Adipocyte (in vitro differentiated cells): ENCODE data around the gene CASP6.

Experiments used
- DNase-seq: peaks from one replicate; pipeline ENCODE4 v3.0.0-alpha.2; 2015; ENCODE audit warnings: low read depth
- H3K27me3 ChIP-seq: replicated peaks from 2 replicates; pipeline ENCODE4 v1.7.0; 2013; ENCODE audit warnings: mild to moderate bottlenecking, low read length, moderate library complexity; ENCODE audit not compliant: control insufficient read depth, insufficient read depth
- H3K36me3 ChIP-seq: 2 replicates; pipeline ENCODE4 v1.7.0; 2013; ENCODE audit warnings: low read length, mild to moderate bottlenecking, moderate library complexity; ENCODE audit not compliant: control insufficient read depth, insufficient read depth, severe bottlenecking
- H3K4me1 ChIP-seq: 2 replicates; pipeline ENCODE4 v1.7.0; 2013; ENCODE audit warnings: mild to moderate bottlenecking, low read length, moderate library complexity; ENCODE audit not compliant: control insufficient read depth, insufficient read depth
- H3K4me3 ChIP-seq: 2 replicates; pipeline ENCODE4 v1.7.0; 2013; ENCODE audit warnings: mild to moderate bottlenecking, low read length, moderate library complexity
- H3K9ac ChIP-seq: 2 replicates; pipeline ENCODE4 v1.7.0; 2013; ENCODE audit warnings: mild to moderate bottlenecking, low read length, moderate library complexity
- H3K9me3 ChIP-seq: 2 replicates; pipeline ENCODE4 v1.7.0; 2013; ENCODE audit warnings: mild to moderate bottlenecking, low read length, moderate library complexity; ENCODE audit not compliant: control insufficient read depth

CASP6 gene

GRCh38 chr4:109718759-109719158, 15.5 kb upstream of the CASP6 start:
- H3K4me3 ChIP-seq: no peak overlapping the region
- H3K9me3 ChIP-seq: no peaks in the 10 kb centered on the region
- H3K9ac ChIP-seq: no peak overlapping the region
- peaks cover 5% of the 10 kb centered on the region for H3K4me1 ChIP-seq
- DNase-seq: no peak
- H3K27me3 ChIP-seq: no peaks in the 10 kb centered on the region
- H3K36me3 ChIP-seq: peaks cover 18% of the 10 kb centered on the region

GRCh38 chr4:109713500-109713899, 10.3 kb upstream of the CASP6 start:
- H3K4me3 ChIP-seq: no peak overlapping the region
- no peak for DNase-seq
- peaks cover 34% of the 10 kb centered on the region for H3K36me3 ChIP-seq
- H3K27me3 ChIP-seq: no peaks in the 10 kb centered on the region
- no peaks in the 10 kb centered on the region for H3K9me3 ChIP-seq
- no peak overlapping the region for H3K9ac ChIP-seq
- peaks cover 5% of the 10 kb centered on the region for H3K4me1 ChIP-seq

GRCh38 chr4:109708990-109709389, 5.7 kb upstream of the CASP6 start:
- H3K27me3 ChIP-seq: no peaks in the 10 kb centered on the region
- DNase-seq: no peak
- H3K9ac ChIP-seq: no peak overlapping the region
- peaks cover 6% of the 10 kb centered on the region for H3K4me1 ChIP-seq
- H3K4me3 ChIP-seq: no peak overlapping the region
- peaks cover 27% of the 10 kb centered on the region for H3K36me3 ChIP-seq
- H3K9me3 ChIP-seq: no peaks in the 10 kb centered on the region

- H3K36me3 ChIP-seq: peaks cover 23% of the 10 kb centered on the region
- no peak overlapping the region for H3K4me3 ChIP-seq
- H3K9me3 ChIP-seq: no peaks in the 10 kb centered on the region
- peaks cover 11% of the 10 kb centered on the region for H3K4me1 ChIP-seq
- no peaks in the 10 kb centered on the region for H3K27me3 ChIP-seq
- DNase-seq: no peak
- no peak overlapping the region for H3K9ac ChIP-seq
Observed at GRCh38 chr4:109708435-109708834, 5.2 kb upstream of the CASP6 start.

GRCh38 chr4:109703664-109704361, 568 bp upstream of the CASP6 start:
- peak; percentile 24 for DNase-seq
- H3K27me3 ChIP-seq: no peaks in the 10 kb centered on the region
- H3K9ac ChIP-seq: peak overlapping the region; percentile 88
- H3K4me3 ChIP-seq: peak overlapping the region; percentile 93
- H3K9me3 ChIP-seq: no peaks in the 10 kb centered on the region
- peaks cover 17% of the 10 kb centered on the region for H3K4me1 ChIP-seq
- H3K36me3 ChIP-seq: peaks cover 11% of the 10 kb centered on the region

GRCh38 chr4:109701566-109702410, 1.5 kb downstream of the CASP6 start:
- Histone ChIP-seq H3K4me3 (peak overlapping the region; percentile 93), H3K27me3 (no peaks in the 10 kb centered on the region), H3K4me1 (peaks cover 17% of the 10 kb centered on the region), H3K9ac (peak overlapping the region; percentile 88), H3K9me3 (no peaks in the 10 kb centered on the region), H3K36me3 (peaks cover 5% of the 10 kb centered on the region)
- peak; percentile 6 for DNase-seq

- no peaks in the 10 kb centered on the region for H3K9me3 ChIP-seq
- H3K36me3 ChIP-seq: peaks cover 9% of the 10 kb centered on the region
- DNase-seq: no peak
- no peaks in the 10 kb centered on the region for H3K27me3 ChIP-seq
- no peak overlapping the region for H3K9ac ChIP-seq
- no peak overlapping the region for H3K4me3 ChIP-seq
- peaks cover 17% of the 10 kb centered on the region for H3K4me1 ChIP-seq
Observed at GRCh38 chr4:109699553-109700225, 3.6 kb downstream of the CASP6 start.

GRCh38 chr4:109698656-109699055, 4.6 kb downstream of the CASP6 start:
- Histone ChIP-seq H3K4me3 (no peak overlapping the region), H3K27me3 (no peaks in the 10 kb centered on the region), H3K9ac (no peak overlapping the region), H3K4me1 (peaks cover 8% of the 10 kb centered on the region), H3K36me3 (peaks cover 17% of the 10 kb centered on the region), H3K9me3 (no peaks in the 10 kb centered on the region)
- no peak for DNase-seq

- no peaks in the 10 kb centered on the region for H3K27me3 ChIP-seq
- no peak for DNase-seq
- H3K9me3 ChIP-seq: no peaks in the 10 kb centered on the region
- H3K4me1 ChIP-seq: no peaks in the 10 kb centered on the region
- no peak overlapping the region for H3K9ac ChIP-seq
- no peak overlapping the region for H3K4me3 ChIP-seq
- peaks cover 65% of the 10 kb centered on the region for H3K36me3 ChIP-seq
Observed at GRCh38 chr4:109691411-109691920, 11.8 kb downstream of the CASP6 start.

- Histone ChIP-seq H3K4me3 (no peak overlapping the region), H3K9me3 (no peaks in the 10 kb centered on the region), H3K36me3 (peaks cover 62% of the 10 kb centered on the region), H3K4me1 (no peaks in the 10 kb centered on the region), H3K27me3 (no peaks in the 10 kb centered on the region), H3K9ac (no peak overlapping the region)
- DNase-seq: no peak
Observed at GRCh38 chr4:109690690-109691410, 12.4 kb downstream of the CASP6 start.
